ENCODE data around the gene APOBEC3G.

APOBEC3G gene

DNA sequence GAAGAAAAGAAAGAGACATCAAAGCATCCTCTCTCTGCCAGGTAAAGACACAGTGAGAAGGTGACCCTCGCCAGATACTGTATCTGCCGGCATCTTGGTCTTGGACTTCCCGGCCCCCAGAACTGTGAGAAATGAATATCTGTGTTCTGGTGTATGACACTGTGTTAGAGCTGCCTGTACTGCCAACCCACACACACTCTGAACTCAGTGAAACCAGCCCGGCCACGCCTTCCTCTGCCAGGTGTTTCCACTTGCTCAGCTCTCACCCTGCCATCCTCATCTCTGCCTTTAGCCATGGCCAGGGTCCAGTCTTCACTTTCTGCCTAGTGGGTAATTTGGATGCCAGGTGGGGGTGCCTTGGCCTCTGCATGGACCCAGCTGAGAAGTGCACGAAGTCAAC lies 51.4 kb downstream of the APOBEC3G start:
- DNase-seq = no peak

DNA sequence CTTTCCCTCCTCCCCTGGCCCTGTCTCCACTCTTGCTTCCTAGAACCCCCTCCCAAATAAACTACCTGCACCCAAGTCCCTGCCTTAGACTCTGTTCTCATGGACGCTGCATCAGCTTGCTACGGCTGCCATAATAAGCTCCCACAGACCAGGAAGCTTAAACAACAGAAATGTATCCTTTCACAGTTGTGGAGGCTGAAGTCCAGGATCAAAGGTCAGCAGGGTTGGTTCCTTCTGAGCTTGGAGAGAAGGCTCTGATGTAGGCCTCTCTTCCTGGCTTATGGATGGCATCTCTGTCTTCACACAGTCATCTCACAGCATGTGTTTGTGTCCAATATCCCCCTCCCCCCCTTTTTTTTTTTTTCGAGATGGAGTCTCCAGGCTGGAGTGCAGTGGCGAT lies 52.0 kb downstream of the APOBEC3G start:
- no peak for DNase-seq

DNA sequence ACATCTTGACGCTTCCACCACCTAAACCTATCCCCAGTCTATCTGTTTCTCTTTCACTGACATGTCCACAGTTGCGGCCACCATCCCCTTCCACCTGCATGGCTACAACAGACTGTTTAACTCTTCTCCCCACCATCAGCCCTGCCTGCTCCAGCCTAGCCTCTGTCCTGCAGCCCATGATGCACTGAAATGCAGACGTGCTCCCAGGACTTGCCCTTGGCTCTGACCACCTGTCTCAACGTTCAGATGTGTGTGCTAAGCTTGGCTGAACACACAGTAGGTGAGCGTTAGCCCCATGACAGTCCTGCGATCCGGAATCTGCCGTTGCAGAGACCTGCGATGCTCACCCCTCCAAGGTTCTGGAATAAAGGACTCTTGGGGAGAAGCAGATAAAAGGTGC lies 52.7 kb downstream of the APOBEC3G start:
- no peak for DNase-seq

DNA sequence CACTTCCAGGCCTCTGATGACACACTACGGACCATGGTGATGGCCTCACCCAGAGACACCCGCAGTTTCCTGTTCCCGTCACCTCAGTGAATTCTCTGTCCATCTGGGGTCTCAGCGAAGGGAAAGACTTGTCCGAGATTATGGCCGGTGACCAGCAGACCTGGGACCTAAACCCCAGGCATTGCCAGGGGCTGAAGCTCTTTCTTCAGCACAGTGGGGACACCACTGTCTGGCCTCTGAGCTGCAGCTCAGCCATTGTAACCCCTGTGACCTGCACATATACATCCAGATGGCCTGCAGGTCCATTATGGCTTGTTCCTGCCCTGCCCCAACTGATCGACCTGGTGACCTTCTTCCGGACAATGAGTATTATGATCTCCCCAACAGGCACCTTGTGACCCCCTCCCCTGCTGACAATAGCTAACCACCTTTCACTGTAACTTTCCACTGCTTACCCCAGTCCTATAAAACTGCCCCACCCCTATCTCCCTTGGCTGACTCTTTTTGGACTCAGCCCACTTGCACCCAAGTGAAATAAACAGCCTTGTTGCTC lies 53.2 kb downstream of the APOBEC3G start:
- DNase-seq = no peak

GRCh38 chr22:39130892-39131855 lies 54.1 kb downstream of the APOBEC3G start:
- no peak for DNase-seq

DNA sequence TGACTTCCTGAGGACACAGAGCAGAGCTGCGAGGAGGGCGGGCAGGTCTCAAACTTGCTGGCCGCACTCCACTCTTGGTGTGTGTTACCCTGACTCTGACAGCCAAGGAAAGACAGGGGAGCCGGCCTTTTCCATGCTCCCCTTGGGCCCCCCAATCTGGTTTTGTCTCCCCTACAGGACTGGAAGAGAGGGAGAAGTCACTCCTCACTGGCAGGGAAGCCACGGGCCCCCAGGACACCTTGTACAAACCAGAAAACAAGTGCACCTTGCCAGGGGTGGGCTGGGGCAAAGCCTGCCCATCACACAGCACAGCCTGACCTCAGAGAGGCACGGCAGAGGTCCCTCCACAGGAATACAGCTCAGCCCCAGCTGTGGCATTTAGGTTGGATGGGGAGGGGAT lies 55.2 kb downstream of the APOBEC3G start:
- DNase-seq = no peak

DNA sequence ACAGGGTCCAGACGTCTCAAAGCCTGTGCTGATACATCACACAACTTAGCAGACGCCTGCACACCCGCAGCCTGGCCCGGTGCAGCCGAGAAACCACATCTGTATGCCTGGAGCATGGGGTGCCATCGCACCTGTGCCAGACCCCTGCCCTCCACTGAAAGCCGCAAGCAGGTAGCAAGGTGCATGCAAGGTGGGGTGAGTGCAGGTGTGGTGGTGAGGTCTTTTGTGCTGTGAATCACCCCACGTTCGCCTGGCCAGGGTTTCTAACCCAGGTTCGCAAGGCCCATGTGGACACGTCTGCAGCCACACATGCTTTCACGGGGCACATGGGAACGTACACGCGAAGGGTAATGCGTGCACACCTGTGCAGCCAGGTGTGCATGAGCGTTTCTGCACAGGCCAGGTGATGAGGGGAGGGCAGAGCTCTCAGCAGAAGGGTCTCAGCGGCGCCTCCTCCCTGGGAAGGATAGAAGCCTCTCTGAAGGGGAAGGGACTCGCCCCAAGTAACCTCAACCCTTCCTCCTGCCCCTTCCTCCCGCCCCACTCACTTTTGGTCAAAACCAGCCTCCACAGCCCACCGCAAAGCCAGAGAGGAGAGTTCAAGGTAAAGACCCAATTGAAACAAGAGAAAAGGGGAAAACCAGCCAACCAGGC lies 55.9 kb downstream of the APOBEC3G start:
- DNase-seq = no peak

DNA sequence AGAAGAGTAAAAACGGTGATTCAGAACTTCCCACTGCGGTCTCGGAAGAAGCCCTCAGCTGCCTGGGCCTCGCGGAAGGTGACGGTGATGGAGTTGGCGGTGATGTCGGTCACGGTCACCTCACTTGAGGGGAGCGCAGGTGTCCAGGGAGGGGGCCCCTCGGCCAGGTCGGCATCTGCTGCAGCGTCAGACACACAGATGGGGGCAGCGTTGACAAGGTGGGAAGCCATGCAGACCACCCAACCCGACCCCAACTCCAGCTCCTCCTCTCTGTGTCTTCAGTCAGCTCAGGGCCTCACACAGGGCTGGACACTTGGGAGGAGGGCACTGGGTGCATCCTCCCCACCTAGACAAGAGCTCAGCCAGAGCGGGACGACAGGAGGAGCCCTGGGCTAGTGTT lies 56.8 kb downstream of the APOBEC3G start:
- no peak for DNase-seq

DNA sequence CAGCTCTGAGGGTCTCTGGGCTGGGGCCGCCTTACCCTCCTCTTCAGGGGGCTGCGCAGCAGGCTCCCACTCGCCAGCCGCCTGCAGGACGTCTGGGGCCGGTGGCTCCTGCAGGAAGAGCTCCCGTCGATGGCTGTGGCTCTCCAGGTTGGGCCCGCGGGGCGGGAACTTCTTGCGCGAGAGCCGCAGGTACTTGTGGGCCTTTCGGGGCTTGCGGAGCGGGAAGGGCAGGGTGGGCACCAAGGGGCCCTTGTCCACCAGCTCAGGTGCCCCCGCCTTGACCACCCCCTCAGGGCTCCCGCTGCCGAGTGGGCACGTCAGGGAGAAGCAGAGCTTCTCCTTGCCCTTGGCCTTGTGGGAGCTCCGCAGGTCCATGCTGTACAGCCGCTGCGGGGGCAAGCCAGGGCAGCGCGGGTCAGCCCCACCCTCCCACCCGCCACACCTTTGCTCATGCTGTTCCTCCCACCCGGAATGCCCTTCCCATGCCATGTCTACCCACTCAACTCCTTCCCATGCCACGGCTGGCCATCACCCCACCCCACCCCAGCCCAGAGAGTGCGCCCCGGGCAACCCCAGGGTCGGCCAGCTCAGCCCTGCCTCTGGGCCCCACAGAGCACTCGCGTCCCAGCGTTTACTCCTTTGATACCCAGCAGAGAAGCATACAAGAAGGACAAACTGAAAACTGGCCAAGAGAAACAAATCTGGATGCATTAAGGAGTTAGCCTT lies 57.5 kb downstream of the APOBEC3G start:
- DNase-seq = no peak

- DNase-seq = no peak
Observed at GRCh38 chr22:39135092-39135896, 58.2 kb downstream of the APOBEC3G start.

GRCh38 chr22:39136317-39136716 lies 59.2 kb downstream of the APOBEC3G start:
- DNase-seq = no peak
